ENCODE results near the gene AGFG2. TPM values are rescaled to one million over a fixed set of nuclear protein-coding genes. Genes with fewer than 3 reads are reported as not detected.
"Not testable (repeated sequence)": the region's sequence is repeated elsewhere in the genome, so short reads cannot be mapped to it uniquely, and the experiment has no call there.

Gene AGFG2
- total and polyA plus RNA-seq, 2 of the 4 experiments (the other 2 are of a cell fraction): 3.0 to 10.0 TPM

- H3K4me2 ChIP-seq (ENCODE audit: low read depth, low read length); in situ Hi-C loops (cut with MboI; ENCODE audit: low sequenced_read_pairs); H2BK15ac ChIP-seq (ENCODE audit: low read depth, low read length); H3K14ac ChIP-seq (replicated peaks; ENCODE audit: low read depth, low read length); H4K91ac ChIP-seq (ENCODE audit: insufficient read depth, low read depth, low read length); H2BK5ac ChIP-seq (ENCODE audit: low read depth, low read length, poor library complexity, severe bottlenecking); H3K4me3 ChIP-seq (ENCODE audit: insufficient read depth, low read depth, low read length); H3K18ac ChIP-seq (ENCODE audit: low read depth, low read length); H4K20me1 ChIP-seq (ENCODE audit: insufficient read depth, low read length); BruUV-seq (replicated peaks); H3K23ac ChIP-seq (ENCODE audit: low read depth, low read length); H2AK9ac ChIP-seq (replicated peaks; ENCODE audit: low read depth, low read length, poor library complexity); ATAC-seq (ENCODE audit: low read depth); H3K27me3 ChIP-seq (ENCODE audit: control insufficient read depth, insufficient read depth, low read length); H4K5ac ChIP-seq (ENCODE audit: low read depth, low read length); H3K79me1 ChIP-seq (ENCODE audit: low read depth in 1 of 2, low read length in 2 of 2); H3K9me3 ChIP-seq (ENCODE audit: control insufficient read depth, insufficient read depth, low read length); H3K4ac ChIP-seq (ENCODE audit: low read depth, low read length); dilution Hi-C loops (cut with HindIII; ENCODE audit: low sequenced_read_pairs, unreplicated experiment); H2BK20ac ChIP-seq (ENCODE audit: low read depth, low read length); H3K27ac ChIP-seq (ENCODE audit: insufficient read depth, low read length); H3K9ac ChIP-seq (ENCODE audit: low read depth, low read length); intact Hi-C loops (cut with micrococcal nuclease); H3K4me1 ChIP-seq (ENCODE audit: control insufficient read depth, insufficient read depth, low read length); H2AFZ ChIP-seq (replicated peaks; ENCODE audit: low read length, poor library complexity); H3K36me3 ChIP-seq (ENCODE audit: control insufficient read depth, insufficient read depth, low read length); H3K9me1 ChIP-seq (ENCODE audit: insufficient read depth, low read length); H2AK5ac ChIP-seq (ENCODE audit: low read depth, low read length); H4K8ac ChIP-seq (ENCODE audit: low read depth in 2 of 2, low read length in 2 of 2); DNase-seq; H3K56ac ChIP-seq (ENCODE audit: extremely low read depth, insufficient read depth, low read length): not testable (repeated sequence)
- no CpG with 5 or more reads among the region's 3 CpGs for WGBS, 2 experiments (ENCODE audit: extremely low coverage in 2 of 2, insufficient read length in 1 of 2)
- 0 out of 2 replicates have a peak overlapping the region, but pooled peaks have one; percentile 4 for H2BK120ac ChIP-seq (ENCODE audit: low read depth, low read length)
- ChIA-PET CTCF (interaction anchor here (0.6 to 1.0 kb wide), 2 partner anchors 56 to 99 kb away, joined by 3 to 4 read pairs; no protein-coding TSS in a partner anchor), POLR2A (ENCODE audit: unreplicated experiment) (interaction anchor here (0.7 kb wide), 1 partner anchor 45 kb away, joined by 4 read pairs; no protein-coding TSS in a partner anchor)
Measured at GRCh38 chr7:100504031-100504430, 35.0 kb upstream of the AGFG2 start.
